Parathyroid adenoma (tissue), 2 donors: ENCODE results near the gene CORO7.

Source experiments
- H2AFZ ChIP-seq: fragments of 300-600 bp; sonication (generic); one replicate; pipeline ENCODE4 v1.7.0; 2017; ENCODE audit warnings: antibody characterized with exemption, mild to moderate bottlenecking
- H3K27ac ChIP-seq: fragments of 300-600 bp; sonication (generic); one replicate; pipeline ENCODE4 v1.7.0; 2017
- H3K27me3 ChIP-seq: fragments of 300-600 bp; sonication (generic); one replicate; pipeline ENCODE4 v1.7.0; 2017; ENCODE audit warnings: low read length; ENCODE audit not compliant: control insufficient read depth, insufficient read depth
- H3K36me3 ChIP-seq: fragments of 300-600 bp; sonication (generic); one replicate; pipeline ENCODE4 v1.7.0; 2017; ENCODE audit warnings: low read length; ENCODE audit not compliant: control insufficient read depth, insufficient read depth
- H3K4me1 ChIP-seq: fragments of 300-600 bp; sonication (generic); one replicate; pipeline ENCODE4 v1.7.0; 2017; ENCODE audit warnings: control low read depth
- H3K4me2 ChIP-seq: fragments of 300-600 bp; sonication (generic); one replicate; pipeline ENCODE4 v1.7.0; 2017; ENCODE audit warnings: low read length
- H3K4me3 ChIP-seq: fragments of 300-600 bp; sonication (generic); one replicate; pipeline ENCODE4 v1.7.0; 2017; ENCODE audit warnings: low read depth, low read length
- H3K79me2 ChIP-seq: fragments of 300-600 bp; sonication (generic); one replicate; pipeline ENCODE4 v1.7.0; 2017; ENCODE audit warnings: control low read depth
- H3K9ac ChIP-seq: fragments of 300-600 bp; sonication (generic); one replicate; pipeline ENCODE4 v1.7.0; 2017; ENCODE audit warnings: mild to moderate bottlenecking
- H3K9me3 ChIP-seq: fragments of 300-600 bp; sonication (generic); one replicate; pipeline ENCODE4 v1.7.0; 2017; ENCODE audit warnings: low read length; ENCODE audit not compliant: control insufficient read depth
- TF ChIP-seq, protein P1 (sequence below): fragments of 300-600 bp; sonication (generic); IDR thresholded peaks from one replicate; pipeline ENCODE4 v1.7.0; 2017; ENCODE audit warnings: antibody characterized with exemption, mild to moderate bottlenecking
- donor health status: primary hyperparathyroidism.

CORO7 gene

GRCh38 chr16:4380119-4381063 is 36.0 kb downstream of the CORO7 start:
- peaks cover 14% of the 10 kb centered on the region for H3K4me1 ChIP-seq
- no peaks in the 10 kb centered on the region for H3K36me3 ChIP-seq
- TF ChIP-seq, protein P1, sequence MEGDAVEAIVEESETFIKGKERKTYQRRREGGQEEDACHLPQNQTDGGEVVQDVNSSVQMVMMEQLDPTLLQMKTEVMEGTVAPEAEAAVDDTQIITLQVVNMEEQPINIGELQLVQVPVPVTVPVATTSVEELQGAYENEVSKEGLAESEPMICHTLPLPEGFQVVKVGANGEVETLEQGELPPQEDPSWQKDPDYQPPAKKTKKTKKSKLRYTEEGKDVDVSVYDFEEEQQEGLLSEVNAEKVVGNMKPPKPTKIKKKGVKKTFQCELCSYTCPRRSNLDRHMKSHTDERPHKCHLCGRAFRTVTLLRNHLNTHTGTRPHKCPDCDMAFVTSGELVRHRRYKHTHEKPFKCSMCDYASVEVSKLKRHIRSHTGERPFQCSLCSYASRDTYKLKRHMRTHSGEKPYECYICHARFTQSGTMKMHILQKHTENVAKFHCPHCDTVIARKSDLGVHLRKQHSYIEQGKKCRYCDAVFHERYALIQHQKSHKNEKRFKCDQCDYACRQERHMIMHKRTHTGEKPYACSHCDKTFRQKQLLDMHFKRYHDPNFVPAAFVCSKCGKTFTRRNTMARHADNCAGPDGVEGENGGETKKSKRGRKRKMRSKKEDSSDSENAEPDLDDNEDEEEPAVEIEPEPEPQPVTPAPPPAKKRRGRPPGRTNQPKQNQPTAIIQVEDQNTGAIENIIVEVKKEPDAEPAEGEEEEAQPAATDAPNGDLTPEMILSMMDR: no peak
- H3K4me3 ChIP-seq: no peak overlapping the region
- H2AFZ ChIP-seq: no peak overlapping the region
- H3K27ac ChIP-seq: no peak overlapping the region
- no peak overlapping the region for H3K9ac ChIP-seq
- no peaks in the 10 kb centered on the region for H3K27me3 ChIP-seq
- no peaks in the 10 kb centered on the region for H3K79me2 ChIP-seq
- no peak overlapping the region for H3K4me2 ChIP-seq
- no peaks in the 10 kb centered on the region for H3K9me3 ChIP-seq

DNA sequence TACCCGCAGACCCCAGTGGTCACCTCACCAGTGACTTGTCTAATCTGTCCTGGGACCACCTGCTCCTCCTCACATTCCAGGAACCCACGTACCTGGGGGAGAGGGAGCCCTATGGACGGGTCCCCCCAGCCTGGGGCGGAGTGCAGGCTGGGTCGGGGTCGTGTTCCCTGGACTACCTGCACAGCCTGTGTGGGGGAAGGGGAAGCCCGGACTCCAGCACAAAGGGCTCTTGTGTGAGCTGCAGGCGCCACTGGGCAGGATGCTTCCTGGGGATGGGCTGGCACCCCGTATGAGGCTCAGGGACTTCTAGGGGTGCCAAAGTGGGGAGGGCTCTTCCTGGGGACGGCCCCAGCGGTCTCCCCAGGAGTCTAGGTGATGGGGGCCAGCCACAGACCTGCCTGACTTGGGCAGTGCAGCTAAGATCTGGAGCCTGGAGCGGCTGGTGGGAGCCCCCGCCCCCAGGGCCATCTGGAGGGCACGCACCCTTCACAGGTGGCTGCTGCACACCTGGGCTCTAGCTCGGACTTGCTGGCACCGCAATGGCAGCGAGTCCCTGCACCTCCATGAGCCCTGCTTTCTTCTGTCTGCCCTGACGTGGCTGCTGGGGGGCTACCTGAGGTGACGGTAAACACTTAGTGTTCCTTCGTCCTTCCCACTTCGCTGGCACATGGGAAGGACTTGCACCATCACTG is 37.3 kb downstream of the CORO7 start:
- TF ChIP-seq, protein P1: no peak
- Histone ChIP-seq H3K4me1 (peaks cover 14% of the 10 kb centered on the region), H3K9ac (no peak overlapping the region), H2AFZ (no peak overlapping the region), H3K4me3 (no peak overlapping the region), H3K4me2 (no peak overlapping the region), H3K9me3 (no peaks in the 10 kb centered on the region), H3K36me3 (no peaks in the 10 kb centered on the region), H3K27me3 (no peaks in the 10 kb centered on the region), H3K27ac (no peak overlapping the region), H3K79me2 (no peaks in the 10 kb centered on the region)

- no peaks in the 10 kb centered on the region for H3K36me3 ChIP-seq
- H3K4me3 ChIP-seq: no peak overlapping the region
- H3K27me3 ChIP-seq: no peaks in the 10 kb centered on the region
- H3K4me1 ChIP-seq: peaks cover 21% of the 10 kb centered on the region
- H3K9me3 ChIP-seq: no peaks in the 10 kb centered on the region
- TF ChIP-seq, protein P1: no peak
- H3K9ac ChIP-seq: no peak overlapping the region
- no peak overlapping the region for H3K4me2 ChIP-seq
- H2AFZ ChIP-seq: no peak overlapping the region
- H3K79me2 ChIP-seq: no peaks in the 10 kb centered on the region
- no peak overlapping the region for H3K27ac ChIP-seq
Measured at GRCh38 chr16:4378161-4378666, 38.2 kb downstream of the CORO7 start.

GRCh38 chr16:4377573-4378154 is 38.7 kb downstream of the CORO7 start:
- Histone ChIP-seq H3K9me3 (no peaks in the 10 kb centered on the region), H3K79me2 (no peaks in the 10 kb centered on the region), H2AFZ (no peak overlapping the region), H3K4me3 (no peak overlapping the region), H3K36me3 (no peaks in the 10 kb centered on the region), H3K4me1 (peaks cover 26% of the 10 kb centered on the region), H3K27ac (no peak overlapping the region), H3K9ac (no peak overlapping the region), H3K27me3 (no peaks in the 10 kb centered on the region), H3K4me2 (no peak overlapping the region)
- TF ChIP-seq, protein P1: no peak
